Ascending aorta (tissue), 2 donors: Measurements from ENCODE around the gene KLF15. TPM values are rescaled to one million over a fixed set of nuclear protein-coding genes. Genes with fewer than 3 reads are reported as not detected.

ENCODE experiments used
- DNase-seq, 2 donors: peaks; one replicate each; pipeline ENCODE4 v3.0.0-alpha.2; 2019; ENCODE audit warnings: low spot score in 2 of 2
- H3K27ac ChIP-seq, 2 donors: fragments of 200-600 bp; sonication (generic); one replicate each; pipeline ENCODE4 v1.5.1; 2016 to 2017; ENCODE audit warnings: mild to moderate bottlenecking in 1 of 2
- H3K27me3 ChIP-seq: fragments of 200-600 bp; sonication (generic); one replicate; pipeline ENCODE4 v1.5.1; 2017
- H3K36me3 ChIP-seq, 2 donors: fragments of 200-600 bp; sonication (generic); one replicate each; pipeline ENCODE4 v1.5.1; 2016
- H3K4me1 ChIP-seq, 2 donors: fragments of 200-600 bp; sonication (generic); one replicate each; pipeline ENCODE4 v1.5.1; 2016 to 2017; ENCODE audit warnings: mild to moderate bottlenecking in 1 of 2
- H3K4me3 ChIP-seq, 2 donors: fragments of 200-600 bp; sonication (generic); one replicate each; pipeline ENCODE4 v1.5.1; 2016 to 2017; ENCODE audit warnings: mild to moderate bottlenecking in 1 of 2
- H3K9me3 ChIP-seq, 2 donors: fragments of 200-600 bp; sonication (generic); one replicate each; pipeline ENCODE4 v1.5.1; 2016
- CTCF ChIP-seq, 3 experiments: fragments of 200-600 bp in 2 of 3; fragments of 450-650 bp in 1 of 3; sonication (generic) in 2 of 3; IDR thresholded peaks; one replicate each; pipeline ENCODE4 v1.5.1; 2016 to 2019; ENCODE audit warnings: antibody characterized with exemption in 3 of 3, mild to moderate bottlenecking in 1 of 3, moderate library complexity in 1 of 3
- intact Hi-C: fragments of 100-400 bp; cut with DNase I; formaldehyde crosslinking; loops from one replicate; pipeline ENCODE4 v1.15.1; 2023
- total RNA-seq: library from RNA; depleted of rRNA; stranded (reverse); fragments of >200 nt; gene quantifications from one replicate; pipeline ENCODE4 v1.1.0, GENCODE V29; 2016

The KLF15 gene
- total RNA-seq, 1 donor from 2014 or later: 74.0 TPM

- Histone ChIP-seq H3K9me3 (peaks cover 0 to 5% of the 10 kb centered on the region in 2 donors), H3K36me3 (no peaks in the 10 kb centered on the region), H3K4me1 (no peaks in the 10 kb centered on the region), H3K27ac (no peak overlapping the region), H3K4me3 (no peak overlapping the region), H3K27me3 (no peaks in the 10 kb centered on the region)
- TF ChIP-seq CTCF (IDR thresholded peaks at IDR 0.05): no peak
- DNase-seq: peak in 1 of 2 donors; percentile 37
- intact Hi-C loops: no loop called here
These were observed 41.2 kb downstream of the KLF15 start for GRCh38 chr3:126316031-126316461.

GRCh38 chr3:126314790-126315658 lies 42.2 kb downstream of the KLF15 start:
- Histone ChIP-seq H3K9me3 (peaks cover 0 to 5% of the 10 kb centered on the region in 2 donors), H3K4me3 (no peak overlapping the region), H3K4me1 (no peaks in the 10 kb centered on the region), H3K27ac (no peak overlapping the region), H3K27me3 (no peaks in the 10 kb centered on the region), H3K36me3 (no peaks in the 10 kb centered on the region)
- intact Hi-C loops: no loop called here
- no peak for TF ChIP-seq CTCF (IDR thresholded peaks at IDR 0.05)
- peak in 1 of 2 donors; percentile 12 for DNase-seq

DNA sequence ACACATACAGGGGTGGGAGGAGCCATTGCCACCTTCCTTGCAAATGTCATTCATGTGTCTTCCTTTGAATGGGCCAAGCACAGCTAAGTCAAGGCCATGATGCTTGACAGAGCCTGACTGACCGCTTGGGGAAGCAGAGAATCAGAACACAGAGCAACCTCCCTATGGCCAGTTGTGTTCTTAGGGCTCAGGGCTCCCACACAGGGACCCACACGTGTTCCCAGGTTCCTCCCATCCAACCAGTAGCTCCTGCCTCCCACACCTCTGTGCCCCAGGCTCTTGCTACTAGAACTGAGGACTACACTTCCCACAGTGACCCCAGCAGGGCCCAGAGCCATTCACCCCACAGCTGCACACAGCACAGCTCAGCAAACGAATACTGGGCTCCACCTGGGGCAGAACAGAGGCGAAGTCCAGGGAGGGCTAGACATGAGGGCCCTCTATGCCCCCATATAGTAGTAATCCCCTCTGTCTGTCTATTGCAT lies 42.9 kb downstream of the KLF15 start:
- H3K4me1 ChIP-seq: no peaks in the 10 kb centered on the region
- DNase-seq: peak in 1 of 2 donors; percentile 62
- no peak overlapping the region for H3K4me3 ChIP-seq
- TF ChIP-seq CTCF (IDR thresholded peaks at IDR 0.05): no peak
- H3K9me3 ChIP-seq: peaks cover 0 to 5% of the 10 kb centered on the region in 2 donors
- H3K27me3 ChIP-seq: no peaks in the 10 kb centered on the region
- no peaks in the 10 kb centered on the region for H3K36me3 ChIP-seq
- no peak overlapping the region for H3K27ac ChIP-seq
- intact Hi-C loops: no loop called here

DNA sequence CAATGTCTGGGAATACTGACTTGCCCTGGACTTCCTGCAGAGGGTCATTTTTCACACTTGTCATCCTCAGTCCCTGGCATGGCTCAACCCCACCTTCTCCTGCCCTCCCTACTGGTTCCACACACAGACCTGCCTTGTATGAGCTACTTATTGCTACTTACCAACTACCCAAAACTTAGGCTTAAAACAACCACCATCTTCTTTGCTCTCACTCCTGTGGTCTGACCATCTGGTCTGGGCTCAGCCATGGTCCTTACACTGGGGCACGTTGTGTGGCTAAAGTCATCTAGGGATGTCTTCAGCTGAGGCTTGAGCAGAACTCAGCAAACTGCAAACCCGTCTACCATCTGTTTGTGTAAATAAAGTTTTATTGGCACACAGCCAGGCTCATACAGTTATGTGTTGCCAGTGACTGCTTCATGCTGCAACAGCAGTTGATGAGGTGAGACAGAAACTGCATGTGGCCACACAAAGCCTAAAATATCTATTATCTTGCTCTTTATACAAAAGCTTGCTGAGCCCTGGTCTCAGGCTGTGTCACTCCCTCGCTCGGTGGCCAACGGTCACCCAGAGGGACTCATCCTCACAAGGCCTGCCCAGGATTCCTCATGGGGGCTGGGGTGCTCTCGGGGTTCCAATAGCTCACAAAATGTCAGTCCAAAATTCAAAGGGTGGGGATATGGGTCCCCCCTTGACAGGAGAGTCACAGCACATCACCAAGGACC lies 43.5 kb downstream of the KLF15 start:
- H3K9me3 ChIP-seq: peaks cover 0 to 5% of the 10 kb centered on the region in 2 donors
- no peak overlapping the region for H3K4me3 ChIP-seq
- TF ChIP-seq CTCF (IDR thresholded peaks at IDR 0.05): no peak
- H3K4me1 ChIP-seq: no peaks in the 10 kb centered on the region
- DNase-seq: peak in 1 of 2 donors; percentile 44
- H3K27ac ChIP-seq: no peak overlapping the region
- intact Hi-C loops: no loop called here
- no peaks in the 10 kb centered on the region for H3K36me3 ChIP-seq
- H3K27me3 ChIP-seq: no peaks in the 10 kb centered on the region

- intact Hi-C loops: no loop called here
- no peak overlapping the region for H3K4me3 ChIP-seq
- no peaks in the 10 kb centered on the region for H3K4me1 ChIP-seq
- no peaks in the 10 kb centered on the region for H3K36me3 ChIP-seq
- H3K27ac ChIP-seq: no peak overlapping the region
- TF ChIP-seq CTCF (IDR thresholded peaks at IDR 0.05): no peak
- no peaks in the 10 kb centered on the region for H3K27me3 ChIP-seq
- no peak for DNase-seq
- peaks cover 0 to 5% of the 10 kb centered on the region in 2 donors for H3K9me3 ChIP-seq
These were observed 44.0 kb downstream of the KLF15 start for GRCh38 chr3:126313166-126313565.
